ENCODE results near the gene CNTNAP4. TPM values are rescaled to one million over a fixed set of nuclear protein-coding genes. Genes with fewer than 3 reads are reported as not detected.

The CNTNAP4 gene
- total and polyA plus RNA-seq, 2 of the 8 experiments (the other 6 are each of a cell fraction or from before 2014, with no cell fraction given): not detected

DNA sequence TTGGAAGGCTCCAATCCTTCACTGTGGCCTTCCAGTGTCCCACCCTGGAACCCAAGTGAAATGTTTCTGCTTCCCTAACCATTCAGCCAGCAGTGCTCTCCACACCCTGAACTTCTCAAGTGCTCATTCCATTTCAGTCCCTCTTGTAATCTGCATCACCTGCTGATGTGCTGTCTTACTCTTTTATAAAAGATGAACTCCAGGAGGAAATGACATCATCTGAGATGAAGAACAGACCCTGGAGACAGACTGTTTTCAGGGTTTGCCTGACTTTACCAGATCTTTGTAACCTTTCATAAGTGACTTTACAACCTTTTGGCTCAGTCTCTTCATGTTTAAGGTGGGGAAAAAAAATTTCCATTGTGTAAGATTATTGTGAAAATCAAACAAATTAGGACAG is 61.3 kb downstream of the CNTNAP4 start (continued):
- TF ChIP-seq, protein P1, sequence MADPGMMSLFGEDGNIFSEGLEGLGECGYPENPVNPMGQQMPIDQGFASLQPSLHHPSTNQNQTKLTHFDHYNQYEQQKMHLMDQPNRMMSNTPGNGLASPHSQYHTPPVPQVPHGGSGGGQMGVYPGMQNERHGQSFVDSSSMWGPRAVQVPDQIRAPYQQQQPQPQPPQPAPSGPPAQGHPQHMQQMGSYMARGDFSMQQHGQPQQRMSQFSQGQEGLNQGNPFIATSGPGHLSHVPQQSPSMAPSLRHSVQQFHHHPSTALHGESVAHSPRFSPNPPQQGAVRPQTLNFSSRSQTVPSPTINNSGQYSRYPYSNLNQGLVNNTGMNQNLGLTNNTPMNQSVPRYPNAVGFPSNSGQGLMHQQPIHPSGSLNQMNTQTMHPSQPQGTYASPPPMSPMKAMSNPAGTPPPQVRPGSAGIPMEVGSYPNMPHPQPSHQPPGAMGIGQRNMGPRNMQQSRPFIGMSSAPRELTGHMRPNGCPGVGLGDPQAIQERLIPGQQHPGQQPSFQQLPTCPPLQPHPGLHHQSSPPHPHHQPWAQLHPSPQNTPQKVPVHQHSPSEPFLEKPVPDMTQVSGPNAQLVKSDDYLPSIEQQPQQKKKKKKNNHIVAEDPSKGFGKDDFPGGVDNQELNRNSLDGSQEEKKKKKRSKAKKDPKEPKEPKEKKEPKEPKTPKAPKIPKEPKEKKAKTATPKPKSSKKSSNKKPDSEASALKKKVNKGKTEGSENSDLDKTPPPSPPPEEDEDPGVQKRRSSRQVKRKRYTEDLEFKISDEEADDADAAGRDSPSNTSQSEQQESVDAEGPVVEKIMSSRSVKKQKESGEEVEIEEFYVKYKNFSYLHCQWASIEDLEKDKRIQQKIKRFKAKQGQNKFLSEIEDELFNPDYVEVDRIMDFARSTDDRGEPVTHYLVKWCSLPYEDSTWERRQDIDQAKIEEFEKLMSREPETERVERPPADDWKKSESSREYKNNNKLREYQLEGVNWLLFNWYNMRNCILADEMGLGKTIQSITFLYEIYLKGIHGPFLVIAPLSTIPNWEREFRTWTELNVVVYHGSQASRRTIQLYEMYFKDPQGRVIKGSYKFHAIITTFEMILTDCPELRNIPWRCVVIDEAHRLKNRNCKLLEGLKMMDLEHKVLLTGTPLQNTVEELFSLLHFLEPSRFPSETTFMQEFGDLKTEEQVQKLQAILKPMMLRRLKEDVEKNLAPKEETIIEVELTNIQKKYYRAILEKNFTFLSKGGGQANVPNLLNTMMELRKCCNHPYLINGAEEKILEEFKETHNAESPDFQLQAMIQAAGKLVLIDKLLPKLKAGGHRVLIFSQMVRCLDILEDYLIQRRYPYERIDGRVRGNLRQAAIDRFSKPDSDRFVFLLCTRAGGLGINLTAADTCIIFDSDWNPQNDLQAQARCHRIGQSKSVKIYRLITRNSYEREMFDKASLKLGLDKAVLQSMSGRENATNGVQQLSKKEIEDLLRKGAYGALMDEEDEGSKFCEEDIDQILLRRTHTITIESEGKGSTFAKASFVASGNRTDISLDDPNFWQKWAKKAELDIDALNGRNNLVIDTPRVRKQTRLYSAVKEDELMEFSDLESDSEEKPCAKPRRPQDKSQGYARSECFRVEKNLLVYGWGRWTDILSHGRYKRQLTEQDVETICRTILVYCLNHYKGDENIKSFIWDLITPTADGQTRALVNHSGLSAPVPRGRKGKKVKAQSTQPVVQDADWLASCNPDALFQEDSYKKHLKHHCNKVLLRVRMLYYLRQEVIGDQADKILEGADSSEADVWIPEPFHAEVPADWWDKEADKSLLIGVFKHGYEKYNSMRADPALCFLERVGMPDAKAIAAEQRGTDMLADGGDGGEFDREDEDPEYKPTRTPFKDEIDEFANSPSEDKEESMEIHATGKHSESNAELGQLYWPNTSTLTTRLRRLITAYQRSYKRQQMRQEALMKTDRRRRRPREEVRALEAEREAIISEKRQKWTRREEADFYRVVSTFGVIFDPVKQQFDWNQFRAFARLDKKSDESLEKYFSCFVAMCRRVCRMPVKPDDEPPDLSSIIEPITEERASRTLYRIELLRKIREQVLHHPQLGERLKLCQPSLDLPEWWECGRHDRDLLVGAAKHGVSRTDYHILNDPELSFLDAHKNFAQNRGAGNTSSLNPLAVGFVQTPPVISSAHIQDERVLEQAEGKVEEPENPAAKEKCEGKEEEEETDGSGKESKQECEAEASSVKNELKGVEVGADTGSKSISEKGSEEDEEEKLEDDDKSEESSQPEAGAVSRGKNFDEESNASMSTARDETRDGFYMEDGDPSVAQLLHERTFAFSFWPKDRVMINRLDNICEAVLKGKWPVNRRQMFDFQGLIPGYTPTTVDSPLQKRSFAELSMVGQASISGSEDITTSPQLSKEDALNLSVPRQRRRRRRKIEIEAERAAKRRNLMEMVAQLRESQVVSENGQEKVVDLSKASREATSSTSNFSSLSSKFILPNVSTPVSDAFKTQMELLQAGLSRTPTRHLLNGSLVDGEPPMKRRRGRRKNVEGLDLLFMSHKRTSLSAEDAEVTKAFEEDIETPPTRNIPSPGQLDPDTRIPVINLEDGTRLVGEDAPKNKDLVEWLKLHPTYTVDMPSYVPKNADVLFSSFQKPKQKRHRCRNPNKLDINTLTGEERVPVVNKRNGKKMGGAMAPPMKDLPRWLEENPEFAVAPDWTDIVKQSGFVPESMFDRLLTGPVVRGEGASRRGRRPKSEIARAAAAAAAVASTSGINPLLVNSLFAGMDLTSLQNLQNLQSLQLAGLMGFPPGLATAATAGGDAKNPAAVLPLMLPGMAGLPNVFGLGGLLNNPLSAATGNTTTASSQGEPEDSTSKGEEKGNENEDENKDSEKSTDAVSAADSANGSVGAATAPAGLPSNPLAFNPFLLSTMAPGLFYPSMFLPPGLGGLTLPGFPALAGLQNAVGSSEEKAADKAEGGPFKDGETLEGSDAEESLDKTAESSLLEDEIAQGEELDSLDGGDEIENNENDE (IDR thresholded peaks at IDR 0.05; ENCODE audit: insufficient replicate concordance, low read length): no peak
- TF ChIP-seq E2F6 (IDR thresholded peaks at IDR 0.05): no peak
